ENCODE data around the gene ALDH3B2.
"Not testable (repeated sequence)": the region's sequence is repeated elsewhere in the genome, so short reads cannot be mapped to it uniquely, and the experiment has no call there.

The ALDH3B2 gene

DNA sequence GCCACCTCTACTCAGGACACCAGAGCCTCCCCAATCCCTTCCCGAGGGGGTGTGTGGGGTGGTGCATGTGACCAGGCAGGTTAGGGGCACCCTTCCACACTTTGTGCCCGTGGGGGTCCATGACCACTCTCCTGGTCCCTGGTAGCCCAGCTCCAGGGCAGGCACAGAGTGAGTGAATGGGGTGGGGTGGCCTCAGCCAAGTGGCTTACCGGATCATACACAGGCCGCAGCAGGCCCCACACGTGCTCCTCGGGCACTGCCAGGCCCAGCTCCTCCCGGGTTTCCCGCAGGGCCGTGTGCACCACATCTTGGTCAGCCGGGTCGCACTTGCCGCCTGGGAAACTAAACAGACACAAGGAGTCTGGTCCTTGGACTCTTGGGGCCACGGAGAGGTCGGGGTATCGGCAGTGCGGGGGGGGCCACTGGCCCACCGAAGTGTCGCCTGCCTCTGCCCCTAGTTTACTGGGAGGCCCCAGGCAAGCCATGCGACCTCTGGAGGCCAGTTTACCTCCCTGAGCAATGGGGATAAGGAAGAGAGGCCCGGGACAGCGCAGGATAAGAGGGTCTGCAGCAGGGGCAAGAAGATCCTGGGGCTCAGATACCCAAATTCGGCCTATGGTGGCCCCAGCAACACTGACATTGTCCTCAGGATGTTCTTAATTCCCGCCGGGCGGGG, 45.6 kb downstream of the ALDH3B2 start:
- DNase-seq: no peak

DNA sequence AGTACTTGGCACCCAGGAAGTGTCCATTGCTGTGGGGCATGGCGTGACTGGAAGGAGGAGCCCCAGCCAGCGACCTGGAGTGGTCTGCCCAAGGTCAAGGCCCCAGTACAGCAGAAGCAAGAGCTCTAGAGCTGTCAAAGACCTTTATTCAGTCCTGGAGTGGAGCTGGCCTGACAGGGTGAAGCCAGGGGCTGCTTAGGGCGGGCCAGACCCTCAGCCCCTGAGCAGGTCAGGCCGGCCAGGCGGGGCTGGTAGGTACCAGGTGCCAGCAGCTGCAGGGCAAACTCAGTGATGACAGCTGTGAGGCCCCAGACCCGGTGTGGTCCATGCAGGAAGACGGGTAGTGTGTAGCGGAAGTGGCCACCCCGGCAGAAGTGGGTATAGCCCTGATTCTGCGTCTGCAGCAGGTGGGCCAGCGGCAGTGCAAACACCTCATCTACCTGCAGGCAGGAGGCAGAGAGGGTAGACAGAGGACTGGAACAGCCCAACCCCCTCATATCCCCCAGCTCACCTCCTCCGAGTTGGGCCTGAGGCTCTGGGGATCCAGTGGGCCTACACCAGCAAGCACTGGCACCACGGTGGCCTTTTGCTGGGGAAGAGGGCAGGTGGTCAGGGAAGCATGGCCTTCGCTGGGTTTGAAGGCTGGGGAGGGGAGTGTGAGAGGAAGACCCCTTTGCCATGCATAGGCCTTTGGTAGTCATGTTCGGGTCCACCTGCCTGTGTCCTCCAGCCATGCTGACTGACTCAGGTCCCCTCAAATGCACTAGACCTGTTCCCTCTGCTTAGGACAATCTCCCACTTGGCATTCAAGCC, 46.4 kb downstream of the ALDH3B2 start:
- DNase-seq: no peak

DNA sequence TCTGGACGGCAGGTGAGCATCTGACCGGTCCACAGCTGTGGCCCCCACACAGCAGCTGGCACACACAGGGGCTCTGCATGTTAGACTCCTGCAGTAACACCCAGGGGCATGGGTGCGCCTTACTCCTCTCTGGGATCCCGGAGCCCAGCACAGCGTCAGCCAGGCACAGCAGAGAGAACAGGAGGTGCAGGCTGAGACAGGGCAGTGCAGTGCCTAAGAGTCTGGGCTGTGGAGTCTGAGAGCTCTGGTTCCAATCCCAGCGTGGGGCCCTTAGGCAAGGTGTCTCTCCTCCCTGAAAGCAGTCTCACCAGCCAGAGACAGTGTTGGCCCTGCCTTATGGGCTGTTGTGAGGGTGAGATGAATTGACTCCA, 47.0 kb downstream of the ALDH3B2 start:
- no peak for DNase-seq

DNA sequence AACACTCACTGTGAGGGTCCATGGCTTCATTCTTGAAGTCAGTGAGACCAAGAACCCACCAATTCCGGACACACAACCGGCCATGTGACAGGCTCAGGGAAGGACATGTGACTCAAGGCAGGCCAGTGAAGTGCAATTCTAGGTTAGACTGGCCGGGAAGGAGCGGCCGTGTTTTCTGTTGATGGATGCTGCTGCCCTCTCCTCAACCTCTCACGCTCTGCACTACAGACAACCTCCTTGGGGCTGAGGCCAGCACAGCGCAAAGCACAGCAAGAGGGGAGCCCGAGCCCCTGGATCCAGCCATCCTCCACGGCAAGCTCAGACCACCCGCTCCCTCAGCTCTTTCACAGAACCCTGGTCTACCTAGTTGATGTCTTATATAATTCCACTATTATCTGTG, 47.5 kb downstream of the ALDH3B2 start:
- DNase-seq: no peak

DNA sequence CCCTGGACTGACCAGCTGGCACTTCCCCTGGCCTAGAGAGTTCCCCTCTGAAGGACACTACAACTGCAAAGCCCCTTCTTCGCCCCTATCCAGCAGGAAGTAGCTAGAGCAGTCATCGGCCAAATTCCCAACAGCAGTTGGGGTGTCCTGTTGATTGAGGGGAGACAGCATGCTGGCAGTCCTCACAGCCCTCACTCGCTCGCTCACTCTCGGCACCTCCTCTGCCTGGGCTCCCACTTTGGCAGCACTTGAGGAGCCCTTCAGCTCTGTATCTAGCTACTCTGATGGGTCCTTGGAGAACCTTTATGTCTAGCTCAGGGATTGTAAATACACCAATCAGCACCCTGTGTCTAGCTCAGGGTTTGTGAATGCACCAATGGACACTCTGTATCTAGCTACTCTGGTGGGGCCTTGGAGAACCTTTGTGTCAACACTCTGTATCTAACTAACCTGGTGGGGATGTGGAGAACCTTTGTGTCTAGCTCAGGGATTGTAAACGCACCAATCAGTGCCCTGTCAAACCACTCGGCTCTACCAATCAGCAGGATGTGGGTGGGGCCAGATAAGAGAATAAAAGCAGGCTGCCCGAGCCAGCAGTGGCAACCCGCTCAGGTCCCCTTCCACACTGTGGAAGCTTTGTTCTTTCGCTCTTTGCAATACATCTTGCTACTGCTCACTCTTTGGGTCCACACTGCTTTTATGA, 48.1 kb downstream of the ALDH3B2 start:
- DNase-seq: not testable (repeated sequence)

DNA sequence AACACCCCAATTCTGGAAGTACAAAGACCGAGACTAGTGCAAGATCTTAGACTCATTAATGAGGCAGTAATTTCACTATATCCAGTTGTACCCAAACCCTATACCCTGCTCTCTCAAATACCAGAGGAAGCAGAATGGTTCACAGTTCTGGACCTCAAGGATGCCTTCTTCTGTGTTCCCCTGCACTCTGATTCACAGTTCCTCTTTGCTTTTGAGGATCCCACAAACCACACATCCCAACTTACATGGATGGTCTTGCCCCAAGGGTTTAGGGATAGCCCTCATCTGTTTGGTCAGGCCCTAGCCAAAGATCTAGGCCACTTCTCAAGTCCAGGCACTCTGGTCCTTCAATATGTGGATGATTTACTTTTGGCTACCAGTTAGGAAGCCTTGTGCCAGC, 50.6 kb downstream of the ALDH3B2 start:
- DNase-seq: not testable (repeated sequence)

DNA sequence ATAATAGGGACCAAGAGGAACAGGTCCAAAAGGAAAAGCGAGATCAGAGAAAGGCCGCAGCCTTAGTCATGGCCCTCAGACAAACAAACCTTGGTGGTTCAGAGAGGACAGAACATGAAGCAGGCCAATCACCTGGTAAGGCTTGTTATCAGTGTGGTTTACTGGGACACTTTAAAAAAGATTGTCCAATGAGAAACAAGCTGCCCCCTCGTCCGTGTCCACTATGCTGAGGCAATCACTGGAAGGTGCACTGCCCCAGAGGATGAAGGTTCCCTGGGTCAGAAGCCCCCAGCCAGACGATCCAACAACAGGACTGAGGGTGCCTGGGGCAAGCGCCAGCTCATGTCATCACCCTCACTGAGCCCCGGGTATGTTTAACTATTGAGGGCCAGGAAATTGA, 51.5 kb downstream of the ALDH3B2 start:
- DNase-seq: not testable (repeated sequence)

DNA sequence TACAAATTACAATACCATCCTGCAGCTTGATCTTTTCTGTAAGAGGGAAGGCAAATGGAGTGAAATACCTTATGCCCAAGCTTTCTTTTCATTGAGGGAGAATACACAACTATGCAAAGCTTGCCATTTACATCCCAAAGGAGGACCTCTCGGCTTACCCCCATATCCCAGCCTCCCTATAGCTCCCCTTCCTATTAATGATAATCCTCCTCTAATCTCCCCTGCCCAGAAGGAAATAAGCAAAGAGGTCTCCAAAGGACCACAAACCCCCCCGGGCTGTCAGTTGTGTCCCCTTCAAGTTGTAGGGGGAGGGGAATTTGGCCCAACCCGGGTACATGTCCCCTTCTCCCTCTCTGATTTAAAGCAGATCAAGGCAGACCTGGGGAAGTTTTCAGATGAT, 52.5 kb downstream of the ALDH3B2 start:
- DNase-seq: not testable (repeated sequence)

DNA sequence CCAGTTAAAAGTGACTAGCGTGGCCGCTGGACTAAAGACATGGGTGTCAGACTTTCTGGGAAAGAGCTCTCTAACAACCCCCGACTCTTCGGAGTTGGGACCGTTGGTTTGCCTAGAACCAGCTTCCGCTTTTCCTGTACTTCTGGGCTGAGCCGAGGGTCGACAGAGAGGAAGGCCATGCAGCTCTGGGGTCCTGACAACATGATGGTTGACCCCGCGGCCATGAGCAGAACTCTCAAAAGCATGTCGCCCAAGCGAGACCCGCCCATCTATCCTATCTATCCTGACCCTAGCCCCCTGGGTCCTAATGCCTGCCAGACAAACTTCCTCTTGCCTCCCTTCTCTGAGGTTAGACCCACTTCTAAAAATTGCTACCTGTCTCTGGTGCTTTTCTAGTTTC, 53.8 kb downstream of the ALDH3B2 start:
- not testable (repeated sequence) for DNase-seq

DNA sequence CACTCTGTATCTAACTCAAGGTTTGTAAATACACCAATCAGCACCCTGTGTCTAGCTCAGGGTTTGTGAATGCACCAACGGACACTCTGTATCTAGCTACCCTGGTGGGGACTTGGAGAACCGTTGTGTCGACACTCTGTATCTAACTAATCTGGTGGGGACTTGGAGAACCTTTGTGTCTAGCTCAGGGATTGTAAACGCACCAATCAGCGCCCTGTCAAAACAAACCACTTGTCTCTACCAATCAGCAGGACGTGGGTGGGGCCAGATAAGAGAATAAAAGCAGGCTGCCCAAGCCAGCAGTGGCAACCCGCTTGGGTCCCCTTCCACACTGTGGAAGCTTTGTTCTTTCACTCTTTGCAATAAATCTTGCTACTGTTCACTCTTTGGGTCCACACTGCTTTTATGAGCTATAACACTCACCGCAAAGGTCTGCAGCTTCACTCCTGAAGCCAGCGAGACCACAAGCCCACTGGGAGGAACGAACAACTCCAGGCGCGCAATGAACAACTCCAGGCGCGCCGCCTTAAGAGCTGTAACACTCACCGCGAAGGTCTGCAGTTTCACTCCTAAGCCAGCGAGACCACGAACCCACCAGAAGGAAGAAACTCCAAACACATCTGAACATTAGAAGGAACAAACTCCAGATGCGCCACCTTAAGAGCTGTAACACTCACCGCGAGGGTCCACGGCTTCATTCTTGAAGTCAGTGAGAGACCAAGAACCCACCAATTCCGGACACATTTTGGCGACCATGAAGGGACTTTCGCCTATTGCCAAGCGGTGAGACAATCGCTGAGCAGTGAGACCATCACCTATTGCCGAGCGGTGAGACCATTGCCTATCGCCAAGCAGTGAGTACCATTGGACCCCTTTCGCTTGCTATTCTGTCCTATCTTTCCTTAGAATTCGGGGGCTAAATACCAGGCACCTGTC, 54.5 kb downstream of the ALDH3B2 start:
- DNase-seq: not testable (repeated sequence)

DNA sequence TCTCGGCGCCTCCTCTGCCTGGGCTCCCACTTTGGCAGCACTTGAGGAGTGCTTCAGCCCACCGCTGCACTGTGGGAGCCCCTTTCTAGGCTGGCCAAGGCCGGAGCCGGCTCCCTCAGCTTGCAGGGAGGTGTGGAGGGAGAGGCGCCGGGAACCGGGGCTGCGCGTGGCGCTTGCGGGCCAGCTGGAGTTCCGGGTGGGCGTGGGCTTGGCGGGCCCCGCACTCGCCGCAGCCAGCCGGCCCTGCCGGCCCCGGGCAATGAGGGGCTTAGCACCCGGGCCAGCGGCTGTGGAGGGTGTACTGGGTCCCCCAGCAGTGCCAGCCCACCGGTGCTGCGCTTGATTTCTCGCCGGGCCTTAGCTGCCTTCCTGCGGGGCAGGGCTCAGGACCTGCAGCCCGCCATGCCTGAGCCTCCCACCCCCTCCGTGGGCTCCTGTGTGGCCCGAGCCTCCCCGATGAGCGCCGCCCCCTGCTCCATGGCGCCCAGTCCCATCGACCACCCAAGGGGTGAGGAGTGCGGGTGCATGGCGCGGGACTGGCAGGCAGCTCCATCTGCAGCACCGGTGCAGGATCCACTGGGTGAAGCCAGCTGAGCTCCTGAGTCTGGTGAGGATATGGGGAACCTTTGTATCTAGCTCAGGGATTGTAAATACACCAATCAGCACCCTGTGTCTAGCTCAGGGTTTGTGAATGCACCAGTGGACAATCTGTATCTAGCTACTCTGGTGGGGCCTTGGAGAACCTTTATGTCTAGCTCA, 55.3 kb downstream of the ALDH3B2 start:
- DNase-seq: not testable (repeated sequence)

DNA sequence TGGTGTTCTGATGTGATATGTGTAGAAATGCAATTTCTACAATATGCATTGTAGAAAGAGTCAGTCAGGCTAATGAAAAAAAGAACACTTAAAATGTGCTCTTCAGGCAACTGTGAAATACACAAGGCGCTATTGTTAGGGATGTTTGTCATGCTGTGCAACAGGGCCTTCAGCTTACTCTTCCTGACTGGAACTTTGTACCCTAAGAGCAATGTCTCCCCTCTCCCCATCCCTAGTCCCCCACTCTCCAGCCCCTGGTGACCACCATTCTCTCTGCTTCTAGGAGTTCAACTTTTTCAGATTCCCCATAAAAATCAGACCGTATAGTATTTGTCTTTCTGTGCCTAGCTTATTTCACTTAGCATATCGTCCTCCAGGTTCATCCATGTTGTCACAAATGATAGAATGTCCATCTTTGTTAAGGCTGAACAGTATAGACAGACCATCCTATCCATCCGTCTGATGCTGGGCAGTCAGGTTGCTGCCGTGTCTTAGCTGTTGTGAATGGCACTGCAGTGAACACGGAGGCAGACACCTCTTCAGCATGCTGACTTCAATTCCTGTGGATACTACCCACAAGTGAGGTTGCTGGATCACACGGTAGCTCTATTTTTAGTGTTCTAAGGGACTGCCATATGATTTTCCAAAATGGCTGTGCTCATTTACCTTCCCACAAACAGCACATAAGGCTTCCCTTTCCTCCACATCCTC, 57.0 kb downstream of the ALDH3B2 start:
- no peak for DNase-seq

DNA sequence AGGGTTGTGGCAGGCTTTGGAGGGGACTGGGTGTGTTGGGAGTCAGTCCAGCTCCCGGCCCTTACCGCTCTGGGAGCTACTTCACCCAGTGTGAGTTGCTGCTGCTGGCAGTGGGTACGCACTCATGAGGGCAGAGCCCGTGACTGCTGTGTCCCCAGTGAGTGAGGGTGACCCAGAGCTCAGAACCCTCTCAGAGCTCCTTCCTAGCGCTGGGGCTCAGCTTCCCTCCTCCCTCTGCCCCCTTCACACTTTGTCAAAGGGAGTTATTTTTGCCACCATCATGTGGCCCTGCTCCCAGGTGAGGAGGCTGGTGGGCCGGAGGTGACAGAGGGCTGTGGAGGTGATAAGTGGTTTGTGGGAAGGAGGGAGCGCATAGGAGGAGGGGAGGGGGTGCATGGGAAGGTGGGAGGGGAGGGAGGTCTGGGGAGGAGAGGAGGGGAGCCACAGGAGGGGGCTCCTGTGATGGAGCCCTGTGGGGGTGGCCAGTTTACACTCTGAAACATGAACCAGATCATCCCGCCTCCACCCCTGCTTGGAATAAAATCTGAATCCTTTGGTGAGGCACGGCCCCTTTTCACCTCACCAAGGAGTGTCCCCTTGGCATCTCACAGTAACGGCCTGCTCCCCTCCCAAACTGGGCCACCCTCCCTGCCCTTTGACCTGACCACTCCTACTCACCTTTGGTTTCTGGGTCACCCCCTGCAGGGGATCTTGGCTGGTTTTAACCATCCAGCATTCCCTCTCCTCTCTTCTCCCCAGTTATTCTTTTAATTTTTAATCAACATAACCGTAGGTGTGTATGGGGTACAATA, 57.8 kb downstream of the ALDH3B2 start:
- DNase-seq: no peak

DNA sequence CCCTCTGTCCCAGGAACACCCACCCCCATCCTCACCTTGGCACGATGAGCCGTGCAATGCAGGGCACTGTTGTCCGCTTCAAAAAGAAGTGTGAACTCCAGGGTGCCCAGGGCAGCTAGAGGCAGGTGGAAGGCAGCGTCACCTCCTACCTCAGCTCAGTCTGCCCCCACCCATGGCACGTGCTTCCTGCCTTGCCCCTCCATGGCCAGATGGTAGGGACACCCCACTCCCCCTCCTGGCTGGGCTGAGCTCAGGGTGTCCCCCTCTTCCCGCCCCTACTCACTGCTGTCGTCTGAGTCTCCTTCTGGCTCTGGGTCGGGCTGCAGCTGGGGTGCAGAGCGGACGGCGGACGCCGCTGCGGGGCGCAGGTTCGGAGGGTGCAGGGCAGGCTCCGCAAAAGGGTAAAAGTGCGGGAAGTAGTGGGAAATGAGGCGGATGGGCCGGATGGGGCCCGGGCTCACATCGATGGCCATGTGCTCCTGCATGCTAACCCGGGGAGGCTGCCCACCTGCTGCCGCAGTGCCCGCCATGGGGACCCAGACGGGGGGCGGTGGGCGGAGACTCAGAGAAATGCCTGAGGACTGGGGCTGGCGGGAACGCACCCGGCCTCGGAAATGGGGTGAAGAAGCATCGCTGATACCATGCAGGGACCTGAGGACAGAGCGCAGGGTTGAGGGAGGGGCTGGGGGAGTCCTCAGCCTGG, 58.5 kb downstream of the ALDH3B2 start:
- no peak for DNase-seq

DNA sequence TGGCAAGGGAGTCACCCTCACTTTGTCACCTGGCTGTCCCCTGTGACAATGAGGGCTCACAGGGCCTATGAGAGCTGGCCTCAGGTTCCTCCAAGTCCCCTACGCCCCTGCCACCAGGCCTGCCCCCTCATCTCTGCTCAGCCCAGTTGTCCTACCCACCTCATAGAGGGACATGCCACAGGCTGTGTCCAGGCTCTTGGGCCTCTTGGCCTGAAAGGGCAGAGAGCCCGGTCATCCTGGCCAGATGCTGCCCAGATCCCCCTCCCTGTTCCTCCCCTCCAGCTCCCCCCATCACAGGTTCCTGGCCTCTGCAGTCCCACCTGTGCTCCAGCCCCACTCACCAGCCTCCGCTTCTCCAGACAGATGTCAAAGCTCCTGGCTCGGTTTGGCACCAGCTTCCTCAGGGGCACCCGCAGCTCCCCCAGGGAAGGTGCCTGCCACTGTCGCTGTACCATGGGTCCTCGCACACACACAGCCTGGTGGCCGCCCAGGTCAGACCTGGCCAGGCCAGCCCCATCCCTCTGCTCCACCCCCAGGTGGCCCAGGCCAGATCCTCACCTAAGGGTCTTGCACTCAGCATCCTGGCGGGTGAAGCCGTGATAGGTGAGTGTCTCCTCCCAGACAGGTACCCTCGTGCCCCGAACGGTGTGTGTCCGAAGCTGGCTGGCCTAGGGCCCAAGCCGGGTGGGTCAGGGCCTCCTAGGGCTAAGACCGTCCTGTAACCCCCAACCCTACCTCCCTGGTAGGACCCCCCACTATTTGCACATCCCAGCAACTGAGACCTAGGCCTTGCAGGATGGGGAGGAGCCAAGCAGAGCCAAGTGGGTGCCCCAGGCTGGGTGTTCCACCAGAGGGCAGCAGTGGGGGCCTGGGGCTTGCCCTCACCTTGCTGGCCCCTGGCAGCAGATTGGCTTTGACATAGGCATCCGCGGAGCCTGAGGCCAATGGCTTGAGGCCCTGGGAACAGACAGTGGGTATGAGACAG, 59.4 kb downstream of the ALDH3B2 start:
- no peak for DNase-seq

DNA sequence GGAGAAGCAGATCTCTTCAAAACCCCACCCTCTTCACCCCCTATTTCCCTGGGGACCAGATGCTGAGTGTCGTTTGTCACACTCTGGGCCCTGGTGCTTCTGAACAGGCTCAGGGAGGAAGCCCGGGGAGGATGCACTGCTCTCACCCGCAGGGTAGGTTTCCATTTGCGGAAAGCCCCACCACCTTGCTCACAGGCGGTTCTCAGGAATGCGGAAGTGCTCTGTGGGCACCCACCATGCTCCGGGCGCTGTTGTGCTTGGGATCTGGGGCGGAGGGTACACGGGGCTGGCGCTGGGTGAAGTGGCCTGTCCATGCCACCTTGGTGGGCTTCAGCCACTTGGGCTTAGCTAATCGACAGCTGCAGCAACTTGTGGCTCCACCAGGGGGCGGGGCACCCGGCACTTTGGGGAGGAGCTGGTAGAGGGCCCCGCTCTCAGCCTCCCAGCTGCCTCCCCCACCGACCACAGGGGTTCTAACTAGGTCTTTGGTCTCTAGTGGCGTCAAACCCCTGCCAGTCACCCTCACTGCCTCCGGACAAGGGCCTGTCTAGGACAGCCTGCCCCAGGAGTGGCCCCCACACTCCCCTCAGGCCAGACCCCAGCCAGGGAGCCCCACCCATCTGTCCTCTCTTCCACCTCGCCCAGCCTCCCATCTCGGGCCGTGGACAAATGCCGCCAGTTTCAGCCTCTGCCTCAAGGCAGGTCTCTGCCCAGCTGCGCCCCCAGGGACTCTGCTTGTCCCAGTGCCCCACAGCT, 60.3 kb downstream of the ALDH3B2 start:
- DNase-seq: no peak

DNA sequence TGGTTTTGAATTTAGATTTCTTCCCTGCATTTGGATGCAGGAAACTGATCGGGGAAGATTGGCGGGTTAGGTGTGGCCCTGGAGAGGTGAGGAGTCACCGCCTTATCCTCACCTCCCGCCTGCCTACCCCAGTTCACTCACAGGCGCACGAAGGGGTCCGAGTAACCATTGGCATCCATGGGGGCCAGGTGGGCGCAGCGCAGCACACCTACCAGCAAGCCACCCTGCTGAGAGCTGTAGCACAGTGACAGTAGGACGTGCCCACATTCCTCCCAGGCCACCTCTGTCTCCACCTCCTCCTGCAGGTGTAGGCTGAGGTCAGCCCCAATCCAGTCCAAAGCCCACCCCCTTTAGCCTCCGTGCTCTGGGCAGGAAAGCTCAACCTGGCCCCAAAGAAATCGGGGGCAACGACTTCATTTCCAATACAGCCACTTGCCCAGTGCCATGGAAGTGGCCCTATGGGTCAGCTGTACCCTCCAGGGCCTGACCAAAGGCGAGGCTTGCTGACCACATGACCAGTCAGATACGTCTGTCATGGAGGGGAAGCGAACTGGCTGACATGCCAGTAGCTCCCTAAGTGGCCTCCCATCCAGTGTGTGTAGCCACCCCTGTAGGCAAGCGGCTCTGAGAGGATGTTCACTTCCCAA, 61.0 kb downstream of the ALDH3B2 start:
- no peak for DNase-seq
